ENCODE data around the gene DRC1. TPM values are rescaled to one million over a fixed set of nuclear protein-coding genes. Genes with fewer than 3 reads are reported as not detected.

DRC1 gene
- total RNA-seq, 1 experiment from 2014 or later, result not detected

GRCh38 chr2:26444236-26444635, 42.5 kb downstream of the DRC1 start:
- Mint-ChIP-seq H3K9me3 (no peaks in the 10 kb centered on the region), H3K4me3 (no peak overlapping the region), H3K27ac (no peak overlapping the region), H3K36me3 (ENCODE audit: insufficient read depth in 1 of 3, low read depth in 3 of 3) (peaks cover 0 to 2% (median 0%) of the 10 kb centered on the region in 3 experiments; a peak in 1 of 7 replicates), H3K4me1 (peaks cover 5 to 6% of the 10 kb centered on the region in 2 experiments; a peak in 3 of 4 replicates), H3K27me3 (ENCODE audit: low read depth) (no peaks in the 10 kb centered on the region; the same call in 1 of the 2 replicates)
- Histone ChIP-seq H3K4me2 (ENCODE audit: insufficient read depth, insufficient read length, low read length) (no peak overlapping the region), H3K27ac (ENCODE audit: insufficient read length, low read depth, low read length) (no peak overlapping the region), H3K79me2 (ENCODE audit: insufficient read depth, low read length) (no peaks in the 10 kb centered on the region), H2BK15ac (ENCODE audit: low read depth, low read length) (no peak overlapping the region; the same call in 1 of the 2 replicates), H2BK12ac (ENCODE audit: insufficient read length, low read depth, low read length) (no peak overlapping the region), H4K91ac (ENCODE audit: insufficient read length, low read depth, low read length) (no peak overlapping the region), H3K4ac (ENCODE audit: low read depth, low read length) (no peak overlapping the region), H3K9ac (ENCODE audit: extremely low read depth, insufficient read length, low read length) (no peak overlapping the region), H3K79me1 (ENCODE audit: insufficient read depth, low read depth, low read length, poor library complexity, severe bottlenecking) (no peaks in the 10 kb centered on the region), H3K23ac (ENCODE audit: insufficient read length, low read depth, low read length) (no peak overlapping the region), H3K56ac (ENCODE audit: insufficient read length, low read depth, low read length) (no peak overlapping the region), H4K5ac (ENCODE audit: insufficient read length, low read depth, low read length) (no peak overlapping the region), H2AFZ (ENCODE audit: low read length) (no peak overlapping the region), H3K18ac (ENCODE audit: insufficient read length, low read depth, low read length) (no peak overlapping the region), H3T11ph (ENCODE audit: low read length) (no peak overlapping the region), H3K27me3 (ENCODE audit: insufficient read depth, low read length) (no peaks in the 10 kb centered on the region), H4K20me1 (ENCODE audit: control insufficient read depth, insufficient read depth, insufficient read length) (no peaks in the 10 kb centered on the region), H3K4me1 (ENCODE audit: insufficient read depth, low read length) (no peaks in the 10 kb centered on the region), H3K14ac (ENCODE audit: insufficient read depth, low read length) (no peak overlapping the region), H3K23me2 (ENCODE audit: insufficient read length, low read depth, low read length, poor library complexity, severe bottlenecking) (no peaks in the 10 kb centered on the region), H2AK5ac (ENCODE audit: insufficient read length, low read length) (no peak overlapping the region), H4K8ac (replicated peaks; ENCODE audit: insufficient read length, low read depth, low read length) (no peak overlapping the region), H2BK5ac (ENCODE audit: insufficient read length, low read length) (no peak overlapping the region), H3K9me3 (ENCODE audit: control insufficient read depth, low read depth, low read length) (no peaks in the 10 kb centered on the region), H2BK120ac (ENCODE audit: low read depth, low read length, poor library complexity, severe bottlenecking) (no peak overlapping the region), H2BK20ac (ENCODE audit: low read depth, low read length, poor library complexity, severe bottlenecking) (no peak overlapping the region)
- WGBS (ENCODE audit: extremely low coverage, insufficient read length, low lambda C conversion rate), result no CpG with 5 or more reads among the region's 7 CpGs
- DNase-seq, result no peak
- TF ChIP-seq CTCF (conservative IDR thresholded peaks at IDR 0.05), result no peak
